NOMO-1 treated with DMSO at 0.1 percent for 48 hours (cell line): ENCODE data around the gene SMG7.

Experiments
- DNase-seq: peaks from one replicate; lab custom pipeline; 2025; ENCODE audit not compliant: unreplicated experiment; lab: John Stamatoyannopoulos, UW

Gene SMG7

DNA sequence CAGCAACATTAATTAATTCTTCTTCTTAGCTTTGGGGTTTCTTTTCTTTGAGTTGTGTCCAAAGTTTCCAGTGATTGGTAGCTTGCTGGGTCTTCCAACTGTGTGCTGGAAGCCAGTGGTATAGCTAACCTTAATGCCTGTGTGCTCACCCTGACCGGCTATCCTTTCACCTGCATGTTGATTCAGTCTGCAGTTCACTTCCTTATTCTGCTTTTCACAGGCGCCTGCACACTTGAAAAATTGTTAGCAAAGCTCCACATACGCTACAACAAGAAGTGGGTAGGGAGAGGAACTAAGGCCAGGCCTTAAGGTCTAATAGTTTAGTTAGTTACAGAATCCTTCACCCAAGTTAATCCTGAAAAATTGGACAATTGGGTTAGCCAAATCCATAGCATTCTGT is 82.3 kb downstream of the SMG7 start:
- peak; percentile 31 for DNase-seq

DNA sequence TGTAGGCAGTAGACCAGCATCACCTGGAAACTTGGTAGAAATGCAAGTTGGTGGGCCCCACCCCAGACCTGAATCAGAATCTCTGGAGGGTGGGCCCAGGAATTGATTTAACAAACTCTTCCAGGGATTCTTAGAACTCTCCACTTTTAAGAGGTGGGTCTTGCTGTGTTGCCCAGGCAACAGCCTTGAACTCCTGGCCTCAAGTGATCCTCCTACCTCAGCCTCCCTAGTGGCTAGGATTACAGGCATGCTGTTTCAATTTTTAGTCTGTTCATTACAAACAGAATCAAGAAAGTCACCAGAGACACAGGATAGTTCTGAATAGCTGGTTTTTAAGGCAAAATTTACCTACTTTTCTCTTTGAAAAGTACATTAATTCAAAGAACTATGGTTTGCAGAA is 86.8 kb downstream of the SMG7 start:
- no peak for DNase-seq

DNA sequence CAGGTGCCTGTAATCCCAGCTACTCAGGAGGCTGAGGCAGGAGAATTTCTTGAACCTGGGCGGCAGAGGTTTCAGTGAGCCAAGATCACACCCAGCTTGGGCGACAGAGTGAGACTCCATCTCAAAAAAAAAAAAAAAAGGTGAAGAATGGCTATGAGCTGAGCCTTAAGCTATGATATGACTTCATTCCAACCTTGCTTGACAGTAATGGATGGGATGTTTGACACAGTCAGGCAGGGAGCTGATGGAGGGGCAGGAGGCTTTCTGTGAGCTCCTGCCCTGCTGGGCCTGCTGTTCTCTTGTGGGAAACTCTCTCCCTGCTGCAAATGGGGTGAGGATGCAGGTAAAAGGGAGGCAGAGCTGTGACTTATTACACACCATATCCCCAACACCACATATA is 90.4 kb downstream of the SMG7 start:
- DNase-seq: no peak

DNA sequence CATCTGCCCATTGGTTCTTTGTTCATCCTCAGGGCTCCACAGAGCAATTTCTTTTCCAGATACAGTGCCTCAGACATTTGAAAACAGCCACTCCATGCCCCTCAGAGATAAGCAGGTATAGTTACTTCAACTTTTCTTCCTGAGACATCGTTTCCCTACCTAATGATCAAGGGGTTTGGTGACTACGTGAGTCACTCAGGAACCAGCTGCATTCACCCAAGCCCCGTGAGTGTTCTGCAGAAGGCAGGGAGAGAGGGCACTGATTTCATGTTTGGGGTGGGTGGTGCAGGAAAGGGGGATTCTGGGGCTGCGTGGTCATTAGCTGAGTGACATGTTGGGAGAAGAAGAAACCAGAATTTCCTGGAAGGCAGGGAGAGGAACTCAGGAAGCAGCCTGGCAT is 93.0 kb downstream of the SMG7 start:
- no peak for DNase-seq

DNA sequence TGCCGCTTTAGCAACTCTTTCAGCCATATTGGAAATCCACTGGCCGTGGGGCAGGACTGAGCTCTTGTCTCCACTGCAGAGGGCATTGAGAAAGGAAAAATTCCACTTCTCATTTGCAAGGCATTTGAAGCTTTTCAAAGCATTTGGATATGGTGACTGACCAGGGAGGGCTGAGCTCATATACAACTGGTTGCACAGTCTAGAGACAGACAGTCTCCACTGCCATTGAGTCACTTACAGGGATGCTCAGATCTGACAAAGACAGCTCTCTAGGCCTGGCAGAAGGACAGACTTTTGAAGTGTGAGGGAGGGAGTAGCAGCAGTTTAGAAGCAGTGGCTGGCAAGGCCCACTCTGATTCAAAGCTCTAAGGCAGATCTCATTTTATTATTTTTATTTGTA is 93.7 kb downstream of the SMG7 start:
- no peak for DNase-seq

DNA sequence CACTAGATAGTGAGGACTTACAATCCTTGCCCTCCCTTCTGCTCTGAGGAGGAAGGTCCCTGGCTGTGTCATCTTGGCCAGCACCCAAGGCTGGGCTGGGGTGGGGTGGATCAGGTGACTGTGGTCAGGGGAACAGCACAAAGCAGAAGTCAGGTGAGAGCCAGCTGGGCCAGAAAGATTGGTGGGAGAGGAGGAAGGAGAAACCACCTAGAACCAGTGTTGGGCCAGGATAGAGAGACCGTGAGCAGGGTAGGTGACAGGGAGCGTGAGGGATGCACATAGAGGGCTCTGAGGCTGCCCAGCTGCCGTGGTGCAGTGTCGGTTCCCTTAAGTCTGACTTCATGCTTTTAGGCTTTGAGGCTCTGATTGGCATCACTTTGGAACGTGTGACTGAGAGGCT is 95.3 kb downstream of the SMG7 start:
- peak; percentile 7 for DNase-seq

DNA sequence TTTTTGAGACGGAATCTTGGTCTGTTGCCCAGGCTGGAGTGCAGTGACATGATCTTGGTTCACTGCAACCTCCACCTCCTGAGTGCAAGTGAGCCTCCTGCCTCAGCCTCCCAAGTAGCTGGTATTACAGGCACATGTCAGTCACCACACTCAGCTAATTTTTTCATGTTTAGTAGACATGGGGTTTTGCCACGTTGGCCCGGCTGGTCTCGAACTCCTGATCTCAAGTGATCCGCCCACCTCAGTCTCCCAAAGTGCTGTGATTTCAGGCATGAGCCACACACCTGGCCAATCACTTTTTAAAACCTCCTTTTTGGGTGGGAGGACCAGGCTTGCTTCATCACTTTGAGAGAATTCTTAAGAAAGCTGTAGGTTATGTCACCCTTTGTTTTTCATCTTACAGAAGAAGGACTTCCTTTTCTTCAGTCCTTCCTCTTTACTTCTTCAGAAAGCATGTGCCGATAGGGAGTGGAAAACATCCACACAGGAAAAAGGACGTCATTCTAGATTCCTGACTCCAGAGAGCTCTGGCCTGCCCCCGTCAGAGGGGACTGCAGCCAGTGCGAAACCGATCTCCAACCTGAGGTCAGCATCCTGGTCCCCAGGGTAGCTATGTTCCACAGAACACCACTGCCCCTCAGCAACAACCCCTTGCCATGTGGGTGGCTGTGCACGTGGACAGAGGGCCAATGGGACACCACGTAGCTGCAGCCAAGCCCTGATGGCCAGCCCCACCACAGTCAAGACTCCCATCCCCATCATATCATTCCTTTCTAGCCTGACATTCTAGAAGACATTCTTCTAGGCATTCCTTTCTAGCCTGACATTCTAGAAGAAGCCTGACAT is 96.1 kb downstream of the SMG7 start:
- DNase-seq: peak; percentile 58

DNA sequence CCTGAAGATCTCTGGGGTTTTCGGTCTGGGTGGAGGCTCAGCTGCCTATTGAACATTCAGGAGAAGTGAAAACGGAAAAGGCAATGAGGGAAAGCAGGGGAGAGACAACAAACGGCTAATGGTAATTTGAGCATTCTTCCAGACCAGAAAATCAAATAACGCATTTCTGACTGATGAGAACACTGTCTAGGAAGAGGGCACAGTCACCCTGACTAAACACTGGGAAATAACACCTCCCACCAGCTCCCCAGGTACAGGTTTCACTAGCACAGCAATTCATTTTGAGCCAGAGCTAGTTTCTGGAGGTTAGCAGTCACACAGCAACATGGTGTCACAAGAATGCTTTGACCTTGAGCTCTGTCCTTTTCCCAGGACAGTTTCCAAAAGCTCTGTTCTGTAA is 96.8 kb downstream of the SMG7 start:
- no peak for DNase-seq

DNA sequence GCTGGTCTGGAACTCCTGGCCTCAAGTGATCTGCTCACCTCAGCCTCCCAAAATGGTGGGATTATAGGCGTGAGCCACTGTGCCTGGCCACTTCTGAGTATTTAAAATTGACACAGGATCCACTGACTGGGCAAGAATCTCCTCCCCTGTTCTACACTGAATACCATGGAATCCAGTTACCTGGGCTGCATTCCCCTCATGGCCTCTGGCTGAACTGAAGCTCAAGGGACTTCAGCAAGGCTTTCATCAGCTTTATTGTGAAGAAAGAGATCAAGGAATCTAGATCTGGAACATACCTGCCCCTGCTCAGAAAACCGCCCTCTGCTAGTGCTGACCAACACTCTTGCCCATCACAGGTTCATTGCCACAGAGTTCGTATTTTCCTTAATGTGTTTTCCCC is 97.5 kb downstream of the SMG7 start:
- DNase-seq: no peak

DNA sequence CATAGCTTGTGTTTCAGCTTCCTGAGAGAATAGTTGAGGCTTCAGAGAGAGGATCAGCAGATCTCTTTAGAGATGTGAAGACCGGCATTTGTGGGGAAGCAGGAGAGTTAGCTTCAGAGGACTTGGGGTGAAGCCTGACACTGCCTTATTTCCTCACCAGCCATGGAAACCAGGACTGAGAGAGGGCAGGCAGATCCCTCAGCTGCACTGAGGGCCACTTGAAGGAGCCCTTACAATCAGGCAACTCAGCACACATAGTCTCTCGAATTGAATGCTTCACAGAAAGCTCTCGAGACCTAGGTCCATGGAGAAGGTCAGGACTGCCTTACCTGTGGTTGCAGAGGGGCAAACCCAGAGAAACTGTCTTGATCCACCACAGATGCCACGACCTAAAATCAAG is 98.2 kb downstream of the SMG7 start:
- DNase-seq: no peak

DNA sequence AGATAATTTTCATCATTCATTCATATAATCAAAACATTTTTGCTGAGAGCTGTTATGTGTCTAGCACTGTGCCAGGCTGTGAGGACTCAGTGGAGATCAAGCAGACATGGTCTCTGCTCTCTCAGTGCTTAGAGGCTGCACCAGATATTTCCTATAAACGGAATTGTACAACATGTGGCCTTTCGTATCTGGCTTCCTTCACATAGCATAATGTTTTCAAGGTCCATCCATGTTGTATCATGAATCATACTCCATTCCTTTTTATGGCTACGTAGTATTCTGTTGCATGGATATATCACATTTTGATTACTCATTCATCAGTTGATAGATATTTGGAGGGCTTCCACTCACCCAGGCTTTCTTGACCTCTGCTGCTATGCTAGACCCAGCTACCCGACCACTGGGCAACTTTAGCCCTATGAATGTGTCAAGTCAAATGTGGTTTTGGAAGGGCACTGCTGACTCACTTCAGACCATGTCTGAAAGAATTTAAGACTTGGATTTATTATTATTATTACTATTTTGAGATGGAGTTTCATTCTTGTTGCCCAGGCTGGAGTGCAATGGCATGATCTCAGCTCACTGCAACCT is 99.5 kb downstream of the SMG7 start:
- DNase-seq: no peak

DNA sequence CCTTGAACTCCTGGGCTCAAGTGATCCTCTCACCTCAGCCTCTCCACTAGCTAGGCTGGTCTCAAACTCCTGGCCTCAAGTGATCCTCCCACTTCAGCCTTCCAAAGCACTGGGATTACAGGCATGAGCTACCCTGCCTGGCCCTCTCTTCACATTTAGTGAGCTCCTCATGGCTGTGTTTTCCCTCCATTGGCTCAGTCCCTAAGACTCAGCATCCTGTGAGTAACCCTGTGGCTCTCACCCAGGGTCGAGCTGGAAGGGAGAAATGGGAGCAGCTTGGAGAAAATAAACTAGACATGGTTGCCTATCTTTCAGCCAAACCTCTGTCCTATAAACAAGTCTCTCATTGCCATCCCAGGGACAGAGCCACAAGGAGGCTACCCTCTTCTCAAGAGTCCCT is 100.4 kb downstream of the SMG7 start:
- DNase-seq: no peak

DNA sequence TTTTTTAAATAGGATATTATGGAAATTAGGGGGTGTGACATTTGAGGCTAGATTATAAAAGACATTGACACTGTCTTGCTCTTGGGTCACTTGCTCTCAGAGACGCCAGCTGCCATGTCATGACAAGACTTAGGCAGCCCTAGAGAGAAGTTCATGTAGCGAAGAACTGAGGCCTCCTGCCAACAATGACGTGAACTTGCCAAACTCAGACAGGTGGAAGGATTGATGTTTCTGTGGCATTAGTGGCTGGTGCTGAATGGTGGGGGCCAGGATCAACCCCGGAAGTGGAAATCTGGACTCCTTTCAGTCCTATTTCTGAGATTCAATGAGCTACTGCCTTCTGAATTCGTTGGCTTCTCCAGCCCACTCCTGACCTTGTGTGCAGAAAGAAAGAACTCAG is 103.3 kb downstream of the SMG7 start:
- DNase-seq: no peak

DNA sequence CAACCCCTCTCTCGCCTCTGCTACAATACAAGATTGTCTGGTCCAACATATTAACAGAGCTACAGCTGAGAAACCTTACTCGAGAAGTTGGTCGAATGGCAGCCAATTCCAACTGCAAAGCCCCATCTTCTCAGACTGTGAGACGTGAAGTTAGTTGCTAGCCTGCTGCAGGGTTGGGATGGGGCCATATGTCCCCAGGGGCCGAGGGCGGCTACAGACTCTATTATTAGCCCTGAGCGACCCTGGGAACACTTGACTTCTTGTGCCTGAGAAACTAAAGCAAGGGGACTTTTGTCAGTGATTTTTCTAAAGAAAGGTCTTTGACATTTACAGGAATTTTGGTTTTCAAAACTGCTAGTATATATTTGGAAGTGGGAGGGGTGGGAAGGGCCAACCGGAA is 104.2 kb downstream of the SMG7 start:
- no peak for DNase-seq

DNA sequence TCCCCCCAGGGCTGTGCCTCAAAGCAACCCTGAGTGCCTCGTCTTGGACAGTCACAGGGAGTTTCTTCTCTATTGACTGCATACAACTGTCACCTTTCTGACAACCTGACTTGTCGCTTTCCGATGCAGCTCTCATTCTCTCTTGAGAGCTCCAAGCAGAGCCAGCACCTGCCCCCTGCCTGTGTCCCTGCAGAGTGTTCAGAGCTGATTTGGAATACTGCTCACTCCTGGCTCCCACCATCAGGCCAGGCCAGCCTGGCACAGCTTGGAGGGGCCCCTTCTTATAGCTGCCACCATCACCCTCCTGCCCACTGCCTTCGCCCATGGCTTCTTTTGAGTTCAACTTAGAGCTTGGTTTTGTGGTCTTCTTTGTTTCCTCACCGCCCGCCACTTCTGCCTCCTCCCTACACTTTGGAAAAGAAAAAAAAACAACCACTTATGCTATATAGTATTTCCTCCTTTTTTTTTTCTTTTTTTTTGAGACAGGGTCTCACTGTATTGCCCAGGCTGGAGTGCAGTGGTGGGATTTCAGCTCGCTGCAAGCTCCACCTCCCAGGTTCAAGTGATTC is 105.7 kb downstream of the SMG7 start:
- peak; percentile 53 for DNase-seq

DNA sequence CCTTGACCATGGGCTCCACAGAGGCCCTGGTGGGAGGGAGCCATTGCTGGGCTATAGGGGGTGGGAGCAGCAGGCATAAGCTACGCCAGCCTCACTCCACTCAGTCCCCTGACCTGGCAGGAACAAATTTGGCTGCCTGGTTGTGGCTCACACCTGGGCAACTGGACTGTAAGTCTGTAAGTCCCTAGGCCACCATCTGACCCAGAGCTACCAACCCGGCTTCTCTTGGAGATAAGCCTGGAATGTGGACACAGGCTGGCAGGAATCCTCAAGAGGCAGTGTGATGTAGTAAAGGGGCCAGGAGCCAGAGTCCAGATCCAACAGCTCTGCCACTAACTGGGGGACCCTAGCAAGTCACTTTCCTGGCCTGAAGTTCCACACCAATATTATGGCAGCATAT is 106.6 kb downstream of the SMG7 start:
- no peak for DNase-seq

DNA sequence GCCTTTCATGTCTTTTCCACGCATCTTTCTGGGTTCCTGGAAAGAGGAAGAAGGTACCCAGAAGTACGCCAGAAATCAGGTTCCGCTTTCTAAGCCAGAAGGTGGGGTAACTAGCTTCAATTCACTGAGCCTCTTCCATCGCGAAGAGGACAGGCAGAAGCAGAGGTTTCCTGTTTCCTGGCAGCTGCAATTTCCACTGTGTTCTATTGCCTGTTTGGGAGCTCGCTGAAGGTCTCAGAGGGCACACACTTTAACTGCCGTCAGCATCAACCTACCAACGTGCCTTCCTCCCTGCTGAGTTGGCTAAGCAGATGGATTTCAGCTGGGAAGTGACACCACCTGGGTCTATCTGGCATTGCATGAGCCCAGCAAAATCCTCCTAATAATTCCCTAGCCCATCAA is 108.0 kb downstream of the SMG7 start:
- DNase-seq: peak; percentile 97

DNA sequence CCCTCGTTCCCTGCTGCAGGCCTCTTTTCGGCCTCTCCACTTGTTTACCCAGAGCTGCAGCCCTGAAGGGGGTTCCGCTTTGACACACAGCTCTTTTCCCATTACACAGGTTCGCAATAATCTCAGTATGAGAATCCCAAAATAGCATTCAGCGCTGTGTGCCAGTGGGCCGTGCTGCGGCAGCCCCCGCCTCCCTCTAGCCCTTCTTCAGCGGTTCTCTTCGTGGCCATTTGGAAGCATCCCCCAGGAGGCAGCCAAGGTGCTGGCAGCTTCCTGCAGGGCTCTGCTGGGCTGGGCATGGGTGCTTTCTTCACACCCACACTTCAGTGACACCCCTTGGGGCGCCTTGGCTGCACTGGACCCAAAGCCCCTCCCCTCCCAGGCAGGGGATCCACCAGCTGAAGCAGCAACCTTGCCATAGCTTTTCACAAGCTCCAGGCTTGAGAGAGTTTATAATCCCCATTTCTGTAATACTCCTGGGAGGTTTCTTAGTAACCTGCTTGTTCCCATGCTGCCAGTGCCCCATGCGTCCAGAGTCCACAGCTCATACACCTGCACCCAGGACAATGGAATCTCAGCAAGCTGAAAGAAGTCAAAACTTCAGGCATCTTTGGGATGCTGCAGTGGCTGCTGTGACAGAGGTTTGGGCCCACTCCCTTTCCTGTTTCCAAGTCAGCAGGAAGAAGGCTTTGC is 109.9 kb downstream of the SMG7 start:
- no peak for DNase-seq

DNA sequence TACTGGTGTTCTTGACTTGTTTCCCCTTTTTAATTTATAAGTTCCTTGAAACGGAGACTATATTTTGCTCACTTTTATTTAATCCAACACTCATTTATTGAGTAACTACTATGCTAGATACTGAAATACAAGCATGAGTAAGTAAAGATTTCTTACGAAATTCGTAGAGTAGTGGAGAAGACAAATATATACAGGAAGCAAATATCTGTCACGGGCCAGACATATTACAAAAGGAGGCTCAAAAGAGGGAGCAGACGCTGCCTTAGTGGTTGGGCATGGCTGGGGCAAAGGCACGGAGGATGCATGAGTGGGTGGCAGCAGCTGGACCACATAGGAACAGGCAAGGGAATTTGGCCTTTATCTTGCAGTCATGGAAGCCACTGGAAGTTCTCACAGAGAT is 111.2 kb downstream of the SMG7 start:
- DNase-seq: peak; percentile 95

DNA sequence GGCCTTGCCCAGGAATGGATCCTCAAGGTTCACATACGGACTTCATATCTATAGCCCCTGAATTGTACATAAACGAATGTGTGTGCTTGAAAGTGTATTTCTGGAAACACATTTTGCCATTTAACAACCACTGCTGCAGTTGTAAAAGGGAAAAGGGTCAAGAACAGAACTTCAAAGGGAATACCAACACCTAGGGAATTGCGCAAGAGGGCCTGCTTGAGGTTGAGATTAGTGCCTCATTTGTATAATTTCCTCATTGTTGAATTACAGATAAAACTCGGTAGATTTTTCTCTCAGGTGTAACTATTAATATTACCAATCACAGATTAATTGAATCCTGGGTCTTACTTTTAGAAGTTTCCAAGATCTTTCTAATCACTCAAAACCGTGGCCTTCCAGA is 111.8 kb downstream of the SMG7 start:
- DNase-seq: no peak

DNA sequence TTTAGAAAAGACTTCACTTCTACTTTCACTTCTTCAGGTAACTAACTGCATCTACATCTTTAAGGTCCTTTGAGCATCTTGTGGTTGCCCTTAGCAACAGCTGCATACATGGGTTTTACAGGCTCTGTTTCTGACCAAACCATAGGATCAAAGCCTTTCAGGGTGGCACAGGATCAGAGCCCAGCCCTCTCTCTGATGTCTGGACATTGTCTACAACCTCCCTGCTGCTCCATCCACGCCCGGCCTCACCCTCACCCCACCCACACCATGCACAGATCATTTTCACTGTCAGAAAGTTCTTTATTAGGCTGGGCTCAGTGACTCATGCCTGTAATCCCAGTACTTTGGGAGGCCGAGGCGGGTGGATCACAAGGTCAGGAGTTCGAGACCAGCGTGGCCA is 112.7 kb downstream of the SMG7 start:
- no peak for DNase-seq

DNA sequence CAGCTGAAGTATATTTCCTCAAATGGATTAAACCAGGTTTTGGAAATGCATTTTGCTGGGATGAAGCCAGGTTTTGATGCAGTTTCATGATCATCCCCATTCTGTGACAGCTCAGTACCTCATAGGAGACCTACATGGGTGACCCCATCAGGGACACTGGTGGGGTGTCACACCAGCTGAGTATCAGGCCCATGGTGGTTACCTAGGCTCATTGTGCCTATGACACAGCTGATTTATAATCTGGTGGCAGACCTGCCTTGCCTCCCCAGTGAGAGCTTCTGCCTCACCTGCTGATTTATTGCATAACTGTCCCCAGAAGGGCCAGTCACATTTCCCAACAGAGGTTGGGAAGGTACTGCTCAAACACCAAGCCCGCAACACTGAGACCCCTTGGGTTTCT is 114.2 kb downstream of the SMG7 start:
- DNase-seq: no peak
